OCI-LY1 (cell line): ENCODE measurements around the gene DDX27.
A peak's percentile ranks its signal among the peaks of the same experiment; 100 is the strongest.

Experiments
- H2AFZ ChIP-seq: fragments of 200-600 bp; sonication (generic), shearing (Covaris generic); 2 replicates; pipeline ENCODE4 v1.6.0; 2014; ENCODE audit warnings: antibody characterized with exemption, mild to moderate bottlenecking, low read length
- H3F3A ChIP-seq: fragments of 200-600 bp; sonication (generic), shearing (Covaris generic); 2 replicates; pipeline ENCODE4 v1.6.0; 2014; ENCODE audit warnings: mild to moderate bottlenecking, antibody characterized with exemption, low read length, moderate library complexity; ENCODE audit not compliant: insufficient read depth
- H3K27ac ChIP-seq: fragments of 200-600 bp; sonication (generic); 2 replicates; pipeline ENCODE4 v1.5.1; 2014; ENCODE audit warnings: low read length, mixed run types, mild to moderate bottlenecking, low read depth; ENCODE audit not compliant: poor library complexity, severe bottlenecking
- H3K27me3 ChIP-seq: fragments of 200-600 bp; sonication (generic); 2 replicates; pipeline ENCODE4 v1.6.0; 2014; ENCODE audit warnings: antibody characterized with exemption, mild to moderate bottlenecking, low read length, moderate library complexity; ENCODE audit not compliant: insufficient read depth
- H3K36me3 ChIP-seq: fragments of 200-600 bp; sonication (generic); 2 replicates; pipeline ENCODE4 v1.6.1; 2014; ENCODE audit warnings: mild to moderate bottlenecking, antibody characterized with exemption, low read length, moderate library complexity, mixed read lengths; ENCODE audit not compliant: insufficient read depth
- H3K4me1 ChIP-seq: fragments of 200-600 bp; sonication (generic); 2 replicates; pipeline ENCODE4 v1.5.1; 2014; ENCODE audit warnings: mild to moderate bottlenecking, low read length, moderate library complexity; ENCODE audit not compliant: insufficient read depth, severe bottlenecking
- H3K4me2 ChIP-seq: fragments of 200-600 bp; sonication (generic), shearing (Covaris generic); 2 replicates; pipeline ENCODE4 v1.6.1; 2014; ENCODE audit warnings: low read length
- H3K4me3 ChIP-seq: fragments of 200-600 bp; sonication (generic); 2 replicates; pipeline ENCODE4 v1.5.1; 2014; ENCODE audit warnings: low read length, low read depth, mild to moderate bottlenecking, mixed read lengths; ENCODE audit not compliant: poor library complexity, severe bottlenecking
- H3K79me2 ChIP-seq: fragments of 200-600 bp; shearing (Covaris generic); 2 replicates; pipeline ENCODE4 v1.6.1; 2016; ENCODE audit warnings: mixed run types, low read length, mixed read lengths; ENCODE audit not compliant: insufficient read depth
- H3K9ac ChIP-seq: fragments of 200-600 bp; sonication (generic), shearing (Covaris generic); 2 replicates; pipeline ENCODE4 v1.6.1; 2014; ENCODE audit warnings: mild to moderate bottlenecking, low read length, mixed read lengths
- H3K9me2 ChIP-seq: fragments of 200-600 bp; sonication (generic), shearing (Covaris generic); 2 replicates; pipeline ENCODE4 v1.6.1; 2014; ENCODE audit warnings: low read depth, mild to moderate bottlenecking, low read length, mixed read lengths
- H3K9me3 ChIP-seq: fragments of 200-600 bp; shearing (Covaris generic); 2 replicates; pipeline ENCODE4 v1.6.1; 2014; ENCODE audit warnings: low read length, mixed read lengths
- H4K20me1 ChIP-seq: fragments of 200-600 bp; sonication (generic), shearing (Covaris generic); 2 replicates; pipeline ENCODE4 v1.6.0; 2016; ENCODE audit warnings: mild to moderate bottlenecking, low read length; ENCODE audit not compliant: insufficient read depth
- EZH2 ChIP-seq: fragments of 200-600 bp; sonication (generic), shearing (Covaris generic); IDR thresholded peaks from 2 replicates; pipeline ENCODE4 v1.8.0; 2017; ENCODE audit warnings: borderline replicate concordance, mixed run types, mild to moderate bottlenecking, antibody characterized with exemption, low read length, moderate library complexity, mixed read lengths
- TF ChIP-seq, protein P1 (sequence below): fragments of 200-600 bp; sonication (generic), shearing (Covaris generic); IDR thresholded peaks from 2 replicates; pipeline ENCODE4 v1.5.1; 2017; ENCODE audit warnings: mild to moderate bottlenecking, antibody characterized with exemption, low read length, moderate library complexity, mixed read lengths

Gene DDX27

DNA sequence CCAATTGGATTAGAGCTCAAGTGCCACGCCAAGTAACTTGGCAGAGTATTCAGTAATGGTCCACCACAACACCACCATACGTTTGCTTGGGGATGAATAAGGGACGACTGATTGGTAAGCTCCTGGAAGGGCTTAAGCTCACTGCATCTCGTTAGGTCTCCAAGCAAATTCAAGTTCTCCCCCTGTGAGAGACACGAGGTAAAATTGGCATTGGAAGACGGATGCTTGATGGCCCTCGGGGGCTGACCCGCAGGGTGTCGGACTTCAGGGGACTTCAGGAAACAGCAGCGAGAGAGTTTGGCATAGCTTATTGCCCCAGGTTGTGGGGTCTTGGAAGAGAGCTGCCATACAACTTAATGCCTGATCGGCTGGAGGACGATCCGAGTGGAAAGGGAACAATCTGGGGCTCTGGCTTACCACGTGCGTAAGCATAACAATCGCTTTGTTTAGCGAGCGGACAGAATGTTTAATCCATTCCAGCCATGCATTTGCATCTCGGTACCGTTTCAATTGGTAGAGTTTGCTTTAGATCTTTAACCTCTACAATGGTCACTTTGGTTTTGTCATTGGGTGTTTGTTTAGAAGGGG lies 63.5 kb downstream of the DDX27 start:
- Histone ChIP-seq H3K4me1 (peaks cover 57% of the 10 kb centered on the region), H3K36me3 (peaks cover 92% of the 10 kb centered on the region), H3K4me3 (peak overlapping the region; percentile 100), H3K9me2 (no peaks in the 10 kb centered on the region), H3K9me3 (peaks cover 17% of the 10 kb centered on the region), H3K79me2 (peaks cover 49% of the 10 kb centered on the region), H3F3A (peaks cover 12% of the 10 kb centered on the region), H3K27me3 (no peaks in the 10 kb centered on the region), H3K27ac (no peak overlapping the region), H3K9ac (no peak overlapping the region), H4K20me1 (no peaks in the 10 kb centered on the region), H2AFZ (no peak overlapping the region), H3K4me2 (peak overlapping the region; percentile 91)
- TF ChIP-seq, protein P1, sequence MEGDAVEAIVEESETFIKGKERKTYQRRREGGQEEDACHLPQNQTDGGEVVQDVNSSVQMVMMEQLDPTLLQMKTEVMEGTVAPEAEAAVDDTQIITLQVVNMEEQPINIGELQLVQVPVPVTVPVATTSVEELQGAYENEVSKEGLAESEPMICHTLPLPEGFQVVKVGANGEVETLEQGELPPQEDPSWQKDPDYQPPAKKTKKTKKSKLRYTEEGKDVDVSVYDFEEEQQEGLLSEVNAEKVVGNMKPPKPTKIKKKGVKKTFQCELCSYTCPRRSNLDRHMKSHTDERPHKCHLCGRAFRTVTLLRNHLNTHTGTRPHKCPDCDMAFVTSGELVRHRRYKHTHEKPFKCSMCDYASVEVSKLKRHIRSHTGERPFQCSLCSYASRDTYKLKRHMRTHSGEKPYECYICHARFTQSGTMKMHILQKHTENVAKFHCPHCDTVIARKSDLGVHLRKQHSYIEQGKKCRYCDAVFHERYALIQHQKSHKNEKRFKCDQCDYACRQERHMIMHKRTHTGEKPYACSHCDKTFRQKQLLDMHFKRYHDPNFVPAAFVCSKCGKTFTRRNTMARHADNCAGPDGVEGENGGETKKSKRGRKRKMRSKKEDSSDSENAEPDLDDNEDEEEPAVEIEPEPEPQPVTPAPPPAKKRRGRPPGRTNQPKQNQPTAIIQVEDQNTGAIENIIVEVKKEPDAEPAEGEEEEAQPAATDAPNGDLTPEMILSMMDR: no peak
- no peak for TF ChIP-seq EZH2

DNA sequence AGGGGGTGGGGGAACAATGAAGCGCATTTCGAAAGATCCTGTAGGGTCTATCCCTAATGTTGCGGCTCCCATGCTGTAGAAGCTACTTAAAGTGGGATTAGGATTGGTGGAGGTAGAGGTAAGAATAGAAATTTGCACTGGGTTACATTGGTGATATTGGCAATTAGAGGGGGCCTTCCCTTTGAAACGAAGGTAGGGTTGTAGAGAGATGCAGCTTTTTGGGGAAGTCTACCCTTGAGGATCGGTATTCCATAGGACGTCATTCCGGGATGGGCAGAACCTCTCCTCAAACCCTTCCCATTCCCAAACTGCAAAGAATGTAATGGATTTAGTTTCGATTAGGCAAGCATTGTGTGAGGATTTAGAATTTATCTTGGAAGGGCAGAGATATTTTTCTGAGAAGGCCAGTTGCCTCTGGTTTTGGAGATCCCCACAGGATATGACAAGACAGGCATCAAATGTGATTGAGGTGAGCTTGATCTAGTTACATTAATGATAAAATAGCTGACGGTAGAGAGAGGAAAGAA lies 64.0 kb downstream of the DDX27 start:
- no peak overlapping the region for H3K9ac ChIP-seq
- peak overlapping the region; percentile 100 for H3K4me3 ChIP-seq
- H2AFZ ChIP-seq: no peak overlapping the region
- H3K9me3 ChIP-seq: peaks cover 17% of the 10 kb centered on the region
- peaks cover 98% of the 10 kb centered on the region for H3K36me3 ChIP-seq
- no peaks in the 10 kb centered on the region for H4K20me1 ChIP-seq
- TF ChIP-seq, protein P1: no peak
- no peak for TF ChIP-seq EZH2
- no peaks in the 10 kb centered on the region for H3K9me2 ChIP-seq
- H3K4me2 ChIP-seq: peak overlapping the region; percentile 91
- no peak overlapping the region for H3K27ac ChIP-seq
- H3F3A ChIP-seq: peaks cover 12% of the 10 kb centered on the region
- H3K79me2 ChIP-seq: peaks cover 49% of the 10 kb centered on the region
- peaks cover 57% of the 10 kb centered on the region for H3K4me1 ChIP-seq
- H3K27me3 ChIP-seq: no peaks in the 10 kb centered on the region

DNA sequence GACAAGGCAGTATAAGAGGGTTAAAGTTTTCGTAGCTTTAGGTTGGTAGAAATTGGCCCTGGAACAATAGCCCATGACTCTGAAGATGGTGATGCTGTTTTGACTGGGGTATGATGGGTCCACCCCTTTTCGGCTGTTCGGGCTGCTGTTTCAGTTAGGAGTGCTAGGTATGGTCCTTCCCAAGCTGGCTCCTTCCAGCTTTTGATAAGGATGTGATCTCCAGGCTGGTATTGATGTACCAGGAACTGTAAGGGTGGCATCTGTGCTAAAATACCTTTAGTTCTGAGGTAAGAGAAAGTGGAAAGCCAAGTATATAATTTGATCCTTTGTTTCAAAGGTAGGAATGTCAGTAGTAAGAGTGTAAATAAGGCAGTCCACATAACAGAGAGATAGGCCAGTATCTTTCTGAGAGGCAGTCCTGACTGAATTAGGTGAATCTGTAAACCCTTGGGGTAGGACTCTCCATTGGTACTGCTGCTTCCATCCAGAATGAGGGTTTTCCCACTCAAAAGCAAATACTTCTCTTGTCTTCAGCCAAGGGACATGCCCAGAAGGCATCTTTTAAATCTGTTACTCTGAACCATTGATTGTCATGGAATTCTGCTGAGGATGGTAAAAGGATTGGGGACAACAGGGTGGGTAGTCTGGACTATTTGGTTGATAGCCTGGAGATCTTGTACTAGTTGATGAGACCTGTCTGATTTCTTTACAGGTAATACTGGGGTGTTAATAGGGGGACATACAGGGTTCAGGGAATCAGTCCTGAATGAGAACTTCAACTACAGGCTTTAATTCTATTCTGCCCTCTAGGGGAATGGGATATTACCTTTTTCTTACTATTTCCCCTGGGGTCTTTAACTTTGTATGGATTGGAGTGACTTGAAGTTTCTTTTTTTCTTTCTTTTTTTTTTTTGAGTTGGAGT lies 64.7 kb downstream of the DDX27 start:
- Histone ChIP-seq H3K27me3 (no peaks in the 10 kb centered on the region), H3K9me3 (peaks cover 17% of the 10 kb centered on the region), H4K20me1 (no peaks in the 10 kb centered on the region), H3K4me1 (peaks cover 57% of the 10 kb centered on the region), H3K79me2 (peaks cover 44% of the 10 kb centered on the region), H3K4me3 (peak overlapping the region; percentile 100), H3K36me3 (peaks cover 100% of the 10 kb centered on the region), H3K27ac (no peak overlapping the region), H2AFZ (no peak overlapping the region), H3K9ac (no peak overlapping the region), H3K4me2 (peak overlapping the region; percentile 91), H3F3A (peaks cover 19% of the 10 kb centered on the region), H3K9me2 (no peaks in the 10 kb centered on the region)
- no peak for TF ChIP-seq EZH2
- TF ChIP-seq, protein P1: no peak
